PFSK-1 (cell line): ENCODE results near the gene ELAC1.

ENCODE experiments used
- FOXP2 ChIP-seq: optimal IDR thresholded peaks from 2 replicates; pipeline ENCODE3; 2011; ENCODE audit warnings: borderline replicate concordance, control low read depth, inconsistent platforms; ENCODE audit not compliant: insufficient read depth; ENCODE audit errors: extremely low read length, extremely low read depth
- POLR2AphosphoS5 ChIP-seq: IDR thresholded peaks from 2 replicates; pipeline ENCODE4 v1.6.1; 2012; ENCODE audit warnings: low read depth, mild to moderate bottlenecking, control low read depth, low read length, moderate library complexity
- SIN3A ChIP-seq: IDR thresholded peaks from 2 replicates; pipeline ENCODE4 v1.6.1; 2012; ENCODE audit warnings: mild to moderate bottlenecking, low read length, moderate library complexity, borderline replicate concordance; ENCODE audit not compliant: insufficient read depth
- TAF1 ChIP-seq: IDR thresholded peaks from 2 replicates; pipeline ENCODE4 v1.6.1; 2012; ENCODE audit warnings: low read length, control low read depth, borderline replicate concordance; ENCODE audit not compliant: insufficient read depth
- TF ChIP-seq, protein P1 (sequence below), 2 experiments: IDR thresholded peaks; 2 replicates each; pipeline versions ENCODE4 v1.6.1 to v1.8.0; 2011 to 2012; ENCODE audit warnings: low read depth in 2 of 2, low read length in 2 of 2, control low read depth in 1 of 2, inconsistent platforms in 1 of 2, mild to moderate bottlenecking in 1 of 2, moderate library complexity in 1 of 2; ENCODE audit not compliant: insufficient read depth in 1 of 2

GRCh38 chr18:51030537-51031258, 62.9 kb downstream of the ELAC1 start:
- TF ChIP-seq SIN3A (0 out of 2 replicates have a peak, but pooled peaks have one; percentile 27), POLR2AphosphoS5 (no peak), TAF1 (no peak), FOXP2 (no peak)
- TF ChIP-seq, protein P1, sequence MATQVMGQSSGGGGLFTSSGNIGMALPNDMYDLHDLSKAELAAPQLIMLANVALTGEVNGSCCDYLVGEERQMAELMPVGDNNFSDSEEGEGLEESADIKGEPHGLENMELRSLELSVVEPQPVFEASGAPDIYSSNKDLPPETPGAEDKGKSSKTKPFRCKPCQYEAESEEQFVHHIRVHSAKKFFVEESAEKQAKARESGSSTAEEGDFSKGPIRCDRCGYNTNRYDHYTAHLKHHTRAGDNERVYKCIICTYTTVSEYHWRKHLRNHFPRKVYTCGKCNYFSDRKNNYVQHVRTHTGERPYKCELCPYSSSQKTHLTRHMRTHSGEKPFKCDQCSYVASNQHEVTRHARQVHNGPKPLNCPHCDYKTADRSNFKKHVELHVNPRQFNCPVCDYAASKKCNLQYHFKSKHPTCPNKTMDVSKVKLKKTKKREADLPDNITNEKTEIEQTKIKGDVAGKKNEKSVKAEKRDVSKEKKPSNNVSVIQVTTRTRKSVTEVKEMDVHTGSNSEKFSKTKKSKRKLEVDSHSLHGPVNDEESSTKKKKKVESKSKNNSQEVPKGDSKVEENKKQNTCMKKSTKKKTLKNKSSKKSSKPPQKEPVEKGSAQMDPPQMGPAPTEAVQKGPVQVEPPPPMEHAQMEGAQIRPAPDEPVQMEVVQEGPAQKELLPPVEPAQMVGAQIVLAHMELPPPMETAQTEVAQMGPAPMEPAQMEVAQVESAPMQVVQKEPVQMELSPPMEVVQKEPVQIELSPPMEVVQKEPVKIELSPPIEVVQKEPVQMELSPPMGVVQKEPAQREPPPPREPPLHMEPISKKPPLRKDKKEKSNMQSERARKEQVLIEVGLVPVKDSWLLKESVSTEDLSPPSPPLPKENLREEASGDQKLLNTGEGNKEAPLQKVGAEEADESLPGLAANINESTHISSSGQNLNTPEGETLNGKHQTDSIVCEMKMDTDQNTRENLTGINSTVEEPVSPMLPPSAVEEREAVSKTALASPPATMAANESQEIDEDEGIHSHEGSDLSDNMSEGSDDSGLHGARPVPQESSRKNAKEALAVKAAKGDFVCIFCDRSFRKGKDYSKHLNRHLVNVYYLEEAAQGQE (IDR thresholded peaks at IDR 0.05; ENCODE audit: insufficient read depth in 1 of 2, low read depth in 2 of 2, low read length in 2 of 2), result no peak
